ENCODE data around the gene LSR.

DNA sequence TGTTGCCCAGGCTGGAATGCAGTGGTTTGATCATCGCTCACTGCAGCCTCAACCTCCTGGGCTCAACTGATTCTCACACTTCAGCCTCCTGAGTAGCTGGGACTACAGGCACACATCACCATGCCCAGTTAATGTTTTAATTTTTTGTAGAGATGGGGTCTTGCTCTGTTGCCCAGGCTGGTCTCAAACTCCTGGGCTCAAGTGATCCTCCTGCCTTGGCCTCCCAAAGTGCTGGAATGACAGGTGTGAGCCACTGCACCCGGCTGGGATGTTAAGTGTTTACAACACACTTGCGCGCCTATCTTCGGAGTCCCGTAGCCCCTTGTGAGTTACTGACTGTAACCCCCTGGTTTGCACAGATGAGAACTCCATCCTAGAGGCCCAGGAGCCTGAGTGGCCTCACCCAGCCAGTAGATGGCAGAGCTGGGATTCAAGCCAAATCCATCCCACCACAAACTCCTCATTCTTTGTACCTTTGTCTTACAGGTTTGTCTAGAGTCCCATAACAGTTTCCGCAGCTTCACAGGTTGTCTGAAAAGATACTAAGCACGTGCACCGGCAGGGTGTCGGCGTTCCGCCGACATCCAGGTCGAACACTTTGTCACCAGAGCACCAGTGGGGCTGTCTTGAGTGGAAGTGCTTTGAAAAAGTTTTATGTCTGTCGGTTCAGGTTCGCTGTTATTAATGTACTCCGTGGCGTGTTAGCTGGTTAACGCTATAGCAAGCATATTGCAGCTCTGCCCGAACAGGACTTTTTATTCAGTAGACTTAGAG, 57.9 kb downstream of the LSR start:
- TF ChIP-seq, protein P1, sequence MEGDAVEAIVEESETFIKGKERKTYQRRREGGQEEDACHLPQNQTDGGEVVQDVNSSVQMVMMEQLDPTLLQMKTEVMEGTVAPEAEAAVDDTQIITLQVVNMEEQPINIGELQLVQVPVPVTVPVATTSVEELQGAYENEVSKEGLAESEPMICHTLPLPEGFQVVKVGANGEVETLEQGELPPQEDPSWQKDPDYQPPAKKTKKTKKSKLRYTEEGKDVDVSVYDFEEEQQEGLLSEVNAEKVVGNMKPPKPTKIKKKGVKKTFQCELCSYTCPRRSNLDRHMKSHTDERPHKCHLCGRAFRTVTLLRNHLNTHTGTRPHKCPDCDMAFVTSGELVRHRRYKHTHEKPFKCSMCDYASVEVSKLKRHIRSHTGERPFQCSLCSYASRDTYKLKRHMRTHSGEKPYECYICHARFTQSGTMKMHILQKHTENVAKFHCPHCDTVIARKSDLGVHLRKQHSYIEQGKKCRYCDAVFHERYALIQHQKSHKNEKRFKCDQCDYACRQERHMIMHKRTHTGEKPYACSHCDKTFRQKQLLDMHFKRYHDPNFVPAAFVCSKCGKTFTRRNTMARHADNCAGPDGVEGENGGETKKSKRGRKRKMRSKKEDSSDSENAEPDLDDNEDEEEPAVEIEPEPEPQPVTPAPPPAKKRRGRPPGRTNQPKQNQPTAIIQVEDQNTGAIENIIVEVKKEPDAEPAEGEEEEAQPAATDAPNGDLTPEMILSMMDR (IDR thresholded peaks at IDR 0.05), result peak in 1 of 6 experiments; percentile 12
- TF ChIP-seq POLR2A (IDR thresholded peaks at IDR 0.05), result no peak
